ENCODE data around the gene STX18. TPM values are rescaled to one million over a fixed set of nuclear protein-coding genes. Genes with fewer than 3 reads are reported as not detected.

Gene STX18
- total RNA-seq, 1 donor from 2014 or later: 20.4 TPM

DNA sequence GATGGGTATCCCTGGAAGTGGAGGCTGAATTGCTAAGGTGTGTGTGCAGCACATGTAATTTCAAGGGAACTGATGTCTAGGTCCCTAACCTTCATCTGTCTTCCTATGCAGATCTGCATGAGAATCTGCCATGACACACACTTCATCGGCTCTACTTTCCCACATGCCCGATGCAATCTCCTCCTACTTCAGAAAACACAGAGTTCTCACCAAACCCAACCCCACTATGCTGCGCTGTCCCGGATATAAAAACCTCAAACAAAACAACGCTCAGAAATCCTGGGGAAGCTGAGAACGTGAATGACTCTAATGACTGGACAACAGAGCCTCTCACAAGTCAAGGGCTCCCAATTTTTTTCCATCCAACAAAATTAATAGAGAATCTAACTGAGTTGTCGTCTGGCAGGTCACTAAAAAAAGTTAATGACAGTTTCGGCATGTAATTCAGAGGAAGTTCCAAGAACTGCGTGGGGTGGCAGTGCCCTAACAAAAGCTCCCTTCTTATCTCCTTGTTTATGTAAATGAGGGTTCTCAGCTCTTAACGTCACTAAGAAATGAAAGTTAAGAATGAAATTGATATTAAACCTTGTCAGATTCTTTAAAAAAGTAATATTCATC is 39.0 kb downstream of the STX18 start:
- H3K9me3 ChIP-seq: no peaks in the 10 kb centered on the region
- H3K4me3 ChIP-seq: peak overlapping the region; percentile 4 to 17
- H3K27ac ChIP-seq: peak overlapping the region; percentile 68
- no peak for TF ChIP-seq POLR2A (IDR thresholded peaks at IDR 0.05)
- no peak for TF ChIP-seq POLR2AphosphoS5 (IDR thresholded peaks at IDR 0.05; ENCODE audit: insufficient read depth in 1 of 2, low read depth in 1 of 2)
- TF ChIP-seq, protein P1, sequence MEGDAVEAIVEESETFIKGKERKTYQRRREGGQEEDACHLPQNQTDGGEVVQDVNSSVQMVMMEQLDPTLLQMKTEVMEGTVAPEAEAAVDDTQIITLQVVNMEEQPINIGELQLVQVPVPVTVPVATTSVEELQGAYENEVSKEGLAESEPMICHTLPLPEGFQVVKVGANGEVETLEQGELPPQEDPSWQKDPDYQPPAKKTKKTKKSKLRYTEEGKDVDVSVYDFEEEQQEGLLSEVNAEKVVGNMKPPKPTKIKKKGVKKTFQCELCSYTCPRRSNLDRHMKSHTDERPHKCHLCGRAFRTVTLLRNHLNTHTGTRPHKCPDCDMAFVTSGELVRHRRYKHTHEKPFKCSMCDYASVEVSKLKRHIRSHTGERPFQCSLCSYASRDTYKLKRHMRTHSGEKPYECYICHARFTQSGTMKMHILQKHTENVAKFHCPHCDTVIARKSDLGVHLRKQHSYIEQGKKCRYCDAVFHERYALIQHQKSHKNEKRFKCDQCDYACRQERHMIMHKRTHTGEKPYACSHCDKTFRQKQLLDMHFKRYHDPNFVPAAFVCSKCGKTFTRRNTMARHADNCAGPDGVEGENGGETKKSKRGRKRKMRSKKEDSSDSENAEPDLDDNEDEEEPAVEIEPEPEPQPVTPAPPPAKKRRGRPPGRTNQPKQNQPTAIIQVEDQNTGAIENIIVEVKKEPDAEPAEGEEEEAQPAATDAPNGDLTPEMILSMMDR (IDR thresholded peaks at IDR 0.05): no peak
- no peak for DNase-seq (ENCODE audit: extremely low spot score in 2 of 2)
- H3K4me1 ChIP-seq: peaks cover 27% of the 10 kb centered on the region
- H3K36me3 ChIP-seq: no peaks in the 10 kb centered on the region
- intact Hi-C loops (cut with DNase I): no loop called here
- no peaks in the 10 kb centered on the region for H3K27me3 ChIP-seq

DNA sequence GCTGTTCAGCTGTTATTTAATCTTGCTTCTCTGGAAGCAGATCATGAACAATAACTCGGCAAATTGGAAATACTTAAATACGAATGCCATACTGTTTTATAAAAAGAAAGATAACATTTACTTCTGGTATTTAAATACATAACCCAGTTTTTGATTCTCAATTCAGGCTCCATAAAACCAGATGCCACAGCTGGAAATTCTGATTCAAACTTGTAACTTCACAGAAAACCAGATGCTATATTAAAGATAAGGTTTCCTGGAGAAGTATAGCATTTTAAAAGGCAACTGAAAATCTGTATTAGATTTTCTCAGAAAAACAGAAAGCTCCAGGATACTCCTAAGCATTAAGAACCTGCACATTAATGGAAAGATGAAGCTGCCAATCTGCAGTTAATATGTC is 40.2 kb downstream of the STX18 start:
- peak overlapping the region; percentile 68 for H3K27ac ChIP-seq

DNA sequence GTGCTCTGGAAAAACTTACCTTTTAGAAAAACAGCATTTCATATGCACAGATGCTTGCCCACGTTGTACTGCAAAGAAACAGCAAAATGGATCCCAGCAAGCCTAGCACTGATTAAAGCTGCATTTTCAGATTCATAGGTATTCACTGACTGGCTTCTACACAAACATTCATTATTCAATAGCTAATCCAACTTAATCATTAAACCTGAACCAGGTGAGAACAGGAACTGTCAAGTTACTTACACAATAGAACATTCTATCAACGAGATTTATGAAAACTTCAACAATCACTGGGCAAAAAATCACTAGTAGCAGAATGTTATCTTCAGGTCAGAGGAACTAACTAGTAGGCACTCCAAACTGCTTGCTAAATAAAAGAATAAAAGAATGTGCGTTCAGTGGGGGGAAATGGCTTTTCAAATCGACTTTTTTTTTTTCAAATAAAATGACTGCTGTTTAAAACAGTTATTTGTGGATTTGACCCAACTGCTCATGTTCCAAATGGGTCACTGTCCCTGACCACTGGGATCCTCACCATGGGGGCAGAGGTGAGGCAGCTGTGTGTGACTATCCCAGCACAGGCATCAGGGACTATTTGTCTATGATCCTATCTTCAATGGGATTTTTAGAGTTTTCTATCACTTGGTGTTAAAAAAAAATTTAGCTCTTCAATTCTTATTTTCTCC is 42.3 kb downstream of the STX18 start:
- no peaks in the 10 kb centered on the region for H3K36me3 ChIP-seq
- no peak for DNase-seq (ENCODE audit: extremely low spot score in 2 of 2)
- peak overlapping the region; percentile 68 for H3K27ac ChIP-seq
- H3K27me3 ChIP-seq: no peaks in the 10 kb centered on the region
- H3K4me1 ChIP-seq: peaks cover 25% of the 10 kb centered on the region
- no peak overlapping the region for H3K4me3 ChIP-seq
- no peaks in the 10 kb centered on the region for H3K9me3 ChIP-seq
- TF ChIP-seq POLR2AphosphoS5 (IDR thresholded peaks at IDR 0.05; ENCODE audit: insufficient read depth in 1 of 2, low read depth in 1 of 2) (no peak), POLR2A (IDR thresholded peaks at IDR 0.05) (no peak)
- TF ChIP-seq, protein P1 (IDR thresholded peaks at IDR 0.05): no peak
- intact Hi-C loops (cut with DNase I): loop anchor here (10.0 kb wide), 1 partner anchor 355 kb away; the partner anchor contains the start of gene MSX1

More for the DNA sequence above, 40.2 kb downstream of the STX18 start:
- intact Hi-C loops (cut with DNase I): no loop called here
- DNase-seq (ENCODE audit: extremely low spot score in 2 of 2): no peak
- H3K4me1 ChIP-seq: peaks cover 31% of the 10 kb centered on the region
- no peak for TF ChIP-seq POLR2AphosphoS5 (IDR thresholded peaks at IDR 0.05; ENCODE audit: insufficient read depth in 1 of 2, low read depth in 1 of 2)
- TF ChIP-seq, protein P1 (IDR thresholded peaks at IDR 0.05): no peak
- no peak for TF ChIP-seq POLR2A (IDR thresholded peaks at IDR 0.05)
- no peaks in the 10 kb centered on the region for H3K9me3 ChIP-seq
- no peaks in the 10 kb centered on the region for H3K27me3 ChIP-seq
- H3K36me3 ChIP-seq: no peaks in the 10 kb centered on the region
- H3K4me3 ChIP-seq: no peak overlapping the region

DNA sequence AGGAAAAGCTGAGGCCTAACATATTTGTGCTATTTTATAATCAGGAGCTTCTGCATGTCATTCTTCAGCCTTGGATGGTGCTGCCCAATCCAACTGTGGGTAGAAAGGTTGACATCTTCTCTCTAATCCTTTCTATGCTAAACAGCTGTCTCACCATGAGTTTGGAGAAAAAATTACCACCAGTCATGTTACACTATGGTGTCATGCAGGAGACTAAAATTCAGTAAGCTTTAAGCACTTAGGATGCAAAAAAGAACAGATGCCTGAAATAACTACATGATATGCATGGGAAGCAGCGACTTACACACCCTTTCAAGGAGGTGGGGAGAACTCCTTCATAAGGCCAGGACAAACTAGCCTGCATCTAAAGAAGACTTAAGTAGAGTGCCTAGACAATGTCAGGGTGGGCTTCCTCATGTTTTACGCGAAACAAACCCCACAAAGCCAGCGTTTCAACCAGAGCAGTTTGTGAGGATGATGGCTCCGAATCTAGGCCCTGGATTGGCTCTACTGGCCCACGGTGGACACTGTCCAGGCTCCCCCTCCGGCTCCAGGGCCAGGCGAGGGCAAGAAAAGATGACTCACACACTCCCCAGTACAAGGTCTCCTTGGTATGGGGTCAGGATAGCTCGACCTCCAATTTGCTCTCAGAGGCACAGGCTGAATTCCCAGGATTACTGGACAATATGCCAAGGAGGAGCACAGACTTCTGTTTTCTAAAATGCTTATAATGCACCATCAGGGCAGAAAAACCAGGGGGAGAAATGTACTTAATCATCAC is 45.1 kb downstream of the STX18 start:
- H3K4me1 ChIP-seq: peaks cover 25% of the 10 kb centered on the region

More for the DNA sequence above, 45.1 kb downstream of the STX18 start:
- Histone ChIP-seq H3K4me3 (no peak overlapping the region), H3K27me3 (no peaks in the 10 kb centered on the region), H3K9me3 (no peaks in the 10 kb centered on the region), H3K27ac (peak overlapping the region; percentile 68), H3K36me3 (no peaks in the 10 kb centered on the region)
- intact Hi-C loops (cut with DNase I): loop anchor here (10.0 kb wide), 1 partner anchor 358 kb away; the partner anchor contains the start of gene MSX1
- DNase-seq (ENCODE audit: extremely low spot score in 2 of 2): no peak
- TF ChIP-seq, protein P1 (IDR thresholded peaks at IDR 0.05): no peak
- TF ChIP-seq POLR2AphosphoS5 (IDR thresholded peaks at IDR 0.05; ENCODE audit: insufficient read depth in 1 of 2, low read depth in 1 of 2): peak in 1 of 2 donors; percentile 73
